ENCODE measurements around the gene POLR1B. TPM values are rescaled to one million over a fixed set of nuclear protein-coding genes. Genes with fewer than 3 reads are reported as not detected.

The POLR1B gene
- total and polyA plus RNA-seq, 2 of the 13 experiments (the other 11 are each of a cell fraction or from before 2014, with no cell fraction given), result 18.3 to 46.0 TPM

GRCh38 chr2:112534826-112535225 lies 7.4 kb upstream of the POLR1B start:
- no peak overlapping the region for H3K9ac ChIP-seq (ENCODE audit: insufficient read depth, low read depth, low read length)

More at GRCh38 chr2:112534826-112535225, 7.4 kb upstream of the POLR1B start:
- H3K4me2 ChIP-seq (ENCODE audit: low read depth, low read length), result no peak overlapping the region
- no peak for ATAC-seq
- WGBS (ENCODE audit: low lambda C conversion rate), result 69% methylated on average over 1 of the region's 1 CpG
- no peak for FAIRE-seq
- TF ChIP-seq ZNF547 (CRISPR knock-in tag; IDR thresholded peaks at IDR 0.05) (no peak), ZNF83 (CRISPR knock-in tag; IDR thresholded peaks at IDR 0.05; ENCODE audit: borderline replicate concordance) (no peak), SRSF4 (IDR thresholded peaks at IDR 0.05; ENCODE audit: low read depth, low read length, poor library complexity, severe bottlenecking) (no peak), SNAPC5 (CRISPR knock-in tag; IDR thresholded peaks at IDR 0.05; ENCODE audit: borderline replicate concordance) (no peak), ZNF10 (CRISPR knock-in tag; IDR thresholded peaks at IDR 0.05; ENCODE audit: borderline replicate concordance, low read depth) (no peak), ARNT (IDR thresholded peaks at IDR 0.05) (no peak), ARID5B (CRISPR knock-in tag; IDR thresholded peaks at IDR 0.05) (no peak), ZNF224 (CRISPR knock-in tag; IDR thresholded peaks at IDR 0.05) (no peak), GMEB2 (CRISPR knock-in tag; IDR thresholded peaks at IDR 0.05; ENCODE audit: low read depth) (no peak), MXD3 (CRISPR knock-in tag; IDR thresholded peaks at IDR 0.05) (no peak), U2AF2 (IDR thresholded peaks at IDR 0.05; ENCODE audit: low read depth, low read length) (no peak), ZNF839 (CRISPR knock-in tag; IDR thresholded peaks at IDR 0.05; ENCODE audit: borderline replicate concordance) (no peak), BHLHE40 (IDR thresholded peaks at IDR 0.05; ENCODE audit: low read length) (no peak), HOXD1 (CRISPR knock-in tag; IDR thresholded peaks at IDR 0.05) (no peak), MTA3 (CRISPR knock-in tag; IDR thresholded peaks at IDR 0.05) (no peak), SCMH1 (CRISPR knock-in tag; IDR thresholded peaks at IDR 0.05; ENCODE audit: borderline replicate concordance) (no peak)
- no TSS peak for BruUV-seq (replicated peaks)
- H3K4me1 ChIP-seq (ENCODE audit: insufficient read depth, low read length), result no peaks in the 10 kb centered on the region
- H3K27me3 ChIP-seq (ENCODE audit: control insufficient read depth in 1 of 2, insufficient read depth in 2 of 2, low read length in 2 of 2), result no peaks in the 10 kb centered on the region
- intact Hi-C loops (cut with micrococcal nuclease; ENCODE audit: unreplicated experiment), result no loop called here
- H3K9me3 ChIP-seq (ENCODE audit: low read length), result no peaks in the 10 kb centered on the region
- H3K27ac ChIP-seq (ENCODE audit: extremely low read length, insufficient read depth, low read length), result no peak overlapping the region
- H3K36me3 ChIP-seq (replicated peaks in 1 of 2; ENCODE audit: control insufficient read depth in 1 of 2, insufficient read depth in 2 of 2, low read length in 2 of 2), result peaks cover 1 to 22% of the 10 kb centered on the region in 2 experiments
- no peak overlapping the region for H3K4me3 ChIP-seq (replicated peaks in 1 of 3; ENCODE audit: insufficient read depth in 1 of 3, low read depth in 2 of 3, low read length in 3 of 3)
- no peak for DNase-seq (ENCODE audit: low spot score)
- no peak overlapping the region for H2AFZ ChIP-seq (ENCODE audit: low read length)
- ChIA-PET CTCF (ENCODE audit: low intra/inter-chr PET ratio, low total read pairs) (no interaction called here), POLR2A (no interaction called here)
- H4K20me1 ChIP-seq (ENCODE audit: insufficient read depth, low read length), result no peaks in the 10 kb centered on the region
- H3K79me2 ChIP-seq (ENCODE audit: insufficient read depth, low read length), result no peaks in the 10 kb centered on the region
- in situ Hi-C loops (cut with HindIII; ENCODE audit: extremely low pct_ligation_motif_present, low pct_unique_long_range_greater_than_20kb), result no loop called here

All from HepG2 (cell line).